Measurements from ENCODE around the gene IL24.
A peak's percentile ranks its signal among the peaks of the same experiment; 100 is the strongest.
"Not testable (repeated sequence)": the region's sequence is repeated elsewhere in the genome, so short reads cannot be mapped to it uniquely, and the experiment has no call there.

IL24 gene, protein sequence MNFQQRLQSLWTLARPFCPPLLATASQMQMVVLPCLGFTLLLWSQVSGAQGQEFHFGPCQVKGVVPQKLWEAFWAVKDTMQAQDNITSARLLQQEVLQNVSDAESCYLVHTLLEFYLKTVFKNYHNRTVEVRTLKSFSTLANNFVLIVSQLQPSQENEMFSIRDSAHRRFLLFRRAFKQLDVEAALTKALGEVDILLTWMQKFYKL

GRCh38 chr1:206897175-206897574 lies at the start of gene IL24:
Gene IL24 (plus strand): TSS chr1:206897443. CDS start chr1:206897833, 390 bp downstream.
- DNase-seq (ENCODE audit: low read depth in 3 of 3), result peak; percentile 38 to 73 (median 45)

DNA sequence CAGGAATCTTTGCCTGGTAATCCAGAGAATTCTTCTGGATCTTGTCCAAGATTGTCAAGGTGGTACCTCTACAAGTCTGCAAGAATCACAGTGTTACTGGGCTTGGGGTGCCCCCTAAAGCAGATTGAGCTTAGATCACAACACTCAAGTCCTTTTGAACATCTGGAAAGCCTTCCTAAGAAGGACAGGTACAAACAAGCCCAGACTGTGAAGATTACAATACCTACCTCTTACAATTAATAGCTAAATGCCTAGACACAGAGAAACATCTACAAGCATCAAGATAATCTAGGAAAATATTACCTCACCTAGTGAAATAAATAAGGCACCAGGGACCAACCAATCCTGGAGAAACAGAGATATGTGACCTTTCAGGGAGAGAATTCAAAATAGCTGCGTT lies 49.3 kb upstream of the IL24 start:
- no peak for DNase-seq (ENCODE audit: low read depth in 3 of 3)

DNA sequence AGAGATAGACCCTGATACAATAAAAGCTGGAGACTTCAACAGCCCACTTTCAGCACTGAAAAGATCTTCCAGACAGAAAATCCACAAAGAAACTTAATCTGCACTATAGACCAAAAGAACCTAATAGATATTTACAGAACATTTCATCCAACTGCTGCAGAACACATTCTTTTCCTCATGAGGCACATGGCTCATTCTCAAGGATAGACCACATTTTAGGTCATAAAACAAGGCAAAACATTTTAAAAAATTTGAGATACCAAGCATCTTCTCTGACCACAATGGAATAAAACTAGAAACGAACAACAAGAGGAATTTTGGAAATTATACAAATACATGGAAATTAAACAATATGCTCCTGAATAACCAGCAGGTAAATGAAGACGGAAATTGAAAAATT lies 46.8 kb upstream of the IL24 start:
- DNase-seq (ENCODE audit: low read depth in 3 of 3), result no peak

- no peak for DNase-seq (ENCODE audit: low read depth in 3 of 3)
Measured at GRCh38 chr1:206851341-206852010, 45.8 kb upstream of the IL24 start.

GRCh38 chr1:206852662-206853061 lies 44.6 kb upstream of the IL24 start:
- not testable (repeated sequence) for DNase-seq (ENCODE audit: low read depth in 3 of 3)

DNA sequence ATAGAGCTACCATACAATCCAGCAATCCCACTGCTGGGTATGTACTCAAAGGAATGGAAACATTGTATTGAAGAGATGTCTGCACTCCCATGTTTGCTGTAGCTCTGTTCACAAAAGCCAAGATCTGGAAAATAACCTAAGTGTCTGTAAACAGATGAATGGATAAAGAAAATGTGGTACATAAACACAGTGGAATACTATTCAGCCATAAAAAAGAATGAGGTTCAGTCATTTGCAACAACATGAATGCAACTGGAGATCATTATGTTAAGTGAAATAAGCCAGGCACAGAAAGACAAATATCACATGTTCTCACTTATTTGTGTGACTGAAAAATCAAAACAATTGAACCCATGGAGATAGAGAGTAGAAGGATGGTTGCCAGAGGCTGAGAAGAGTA lies 43.5 kb upstream of the IL24 start:
- not testable (repeated sequence) for DNase-seq (ENCODE audit: low read depth in 3 of 3)

- DNase-seq (ENCODE audit: low read depth in 3 of 3), result no peak
Measured at GRCh38 chr1:206854401-206855129, 42.7 kb upstream of the IL24 start.

GRCh38 chr1:206855859-206856258 lies 41.4 kb upstream of the IL24 start:
- DNase-seq (ENCODE audit: low read depth in 3 of 3), result no peak

DNA sequence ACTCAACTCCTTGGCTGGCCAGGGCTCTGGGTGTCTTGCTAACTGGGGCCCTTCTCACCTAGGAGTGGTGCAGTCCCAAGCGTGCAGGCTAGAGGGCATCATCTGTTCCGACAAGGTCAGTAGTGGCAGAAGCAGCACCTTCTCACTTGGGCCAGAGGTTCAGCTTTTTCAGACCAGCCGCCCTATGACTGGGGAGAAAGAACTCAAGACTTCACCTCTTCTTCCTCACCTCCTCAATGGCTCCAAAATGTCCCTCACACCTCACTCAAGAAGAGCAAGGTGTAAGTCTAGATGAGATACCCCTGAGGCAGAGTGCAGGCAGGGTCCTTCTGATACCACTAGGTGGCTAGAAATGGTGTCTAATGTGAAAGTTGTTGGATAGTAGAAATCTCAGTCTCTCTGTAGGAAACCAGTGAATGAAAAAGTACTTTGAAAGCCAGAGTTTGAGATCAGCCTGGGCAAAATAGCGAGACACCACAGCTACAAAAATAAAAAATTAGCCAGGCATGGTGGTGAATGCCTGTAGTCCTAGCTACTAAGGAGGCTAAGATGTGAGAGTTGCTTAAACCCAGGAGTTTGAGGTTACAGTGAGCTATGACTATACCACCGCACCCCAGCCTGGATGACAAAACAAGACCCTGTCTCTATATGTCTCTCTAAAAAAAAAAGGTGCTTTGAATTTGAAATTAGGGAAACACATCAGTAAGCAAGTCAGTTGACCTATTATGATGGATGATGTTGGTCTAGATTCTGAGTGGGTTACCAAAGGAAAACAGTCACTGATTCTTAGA lies 40.4 kb upstream of the IL24 start:
- DNase-seq (ENCODE audit: low read depth in 3 of 3), result no peak

DNA sequence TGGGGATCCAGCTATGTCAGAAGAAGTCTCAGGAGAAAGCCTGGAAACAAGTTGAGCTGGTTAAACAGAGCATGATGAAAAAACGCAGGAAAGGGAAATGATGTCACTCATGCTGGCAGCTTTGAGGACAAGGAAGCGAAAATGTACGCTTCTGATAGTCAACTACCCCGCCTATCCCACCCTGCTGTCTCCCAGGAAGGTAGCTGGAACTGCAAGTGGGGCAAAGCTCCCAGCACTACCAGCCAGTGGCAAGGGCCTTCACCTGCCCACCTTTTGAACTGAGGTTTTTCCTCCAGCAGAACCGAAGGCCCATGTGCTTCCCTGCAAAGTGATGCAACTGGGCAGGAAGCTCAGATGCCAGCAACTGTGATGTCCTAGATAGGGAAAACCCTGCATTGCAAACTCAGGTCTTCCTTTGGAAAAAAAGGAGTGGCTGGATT lies 38.1 kb upstream of the IL24 start:
- DNase-seq (ENCODE audit: low read depth in 3 of 3), result no peak

GRCh38 chr1:206860165-206860564 lies 37.1 kb upstream of the IL24 start:
- no peak for DNase-seq (ENCODE audit: low read depth in 3 of 3)

- DNase-seq (ENCODE audit: low read depth in 3 of 3), result no peak
Measured at GRCh38 chr1:206863266-206863665, 34.0 kb upstream of the IL24 start.

GRCh38 chr1:206864939-206865671 lies 32.1 kb upstream of the IL24 start, which contains the start of gene IL20:
Gene IL20 (plus strand): TSS chr1:206865623. CDS start chr1:206865853, 230 bp downstream.
- DNase-seq (ENCODE audit: low read depth in 3 of 3), result peak; percentile 74 to 87 (median 83)

- no peak for DNase-seq (ENCODE audit: low read depth in 3 of 3)
Measured at GRCh38 chr1:206866062-206866461, 31.2 kb upstream of the IL24 start.

GRCh38 chr1:206867239-206867638 lies 30.0 kb upstream of the IL24 start:
- DNase-seq (ENCODE audit: low read depth in 3 of 3), result no peak

DNA sequence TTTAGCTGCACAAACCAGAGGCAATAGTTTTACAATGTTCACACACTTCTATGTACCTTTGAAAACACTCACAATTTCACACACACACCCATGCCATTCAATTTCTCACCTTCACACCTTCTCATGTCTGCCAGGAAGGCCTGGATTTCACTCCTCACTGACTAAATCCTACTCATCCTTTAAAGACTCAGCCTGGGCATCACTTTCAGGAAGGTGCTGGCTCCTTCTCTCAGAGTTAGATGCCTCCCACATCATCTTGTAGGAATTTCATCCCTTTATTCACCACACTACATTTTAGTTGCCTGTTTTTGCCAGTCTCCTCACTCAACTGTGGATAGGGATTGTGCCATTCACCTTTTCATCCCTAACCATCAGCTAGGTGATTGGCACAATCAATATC lies 29.5 kb upstream of the IL24 start:
- DNase-seq (ENCODE audit: low read depth in 3 of 3), result no peak

DNA sequence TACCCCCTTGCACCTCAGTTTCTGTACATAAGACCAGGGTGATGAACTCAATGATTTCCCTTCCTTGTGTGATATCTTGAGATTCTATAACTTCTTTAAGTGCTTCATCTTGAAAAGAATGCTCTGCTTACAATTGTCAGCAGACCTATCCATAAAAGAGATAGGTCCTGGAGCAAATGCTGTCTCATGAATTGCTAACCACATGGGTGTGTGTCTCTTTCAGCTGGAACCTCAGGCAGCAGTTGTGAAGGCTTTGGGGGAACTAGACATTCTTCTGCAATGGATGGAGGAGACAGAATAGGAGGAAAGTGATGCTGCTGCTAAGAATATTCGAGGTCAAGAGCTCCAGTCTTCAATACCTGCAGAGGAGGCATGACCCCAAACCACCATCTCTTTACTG lies 29.0 kb upstream of the IL24 start:
- no peak for DNase-seq (ENCODE audit: low read depth in 3 of 3)

GRCh38 chr1:206872139-206872538 lies 25.1 kb upstream of the IL24 start:
- DNase-seq (ENCODE audit: low read depth in 3 of 3), result no peak

DNA sequence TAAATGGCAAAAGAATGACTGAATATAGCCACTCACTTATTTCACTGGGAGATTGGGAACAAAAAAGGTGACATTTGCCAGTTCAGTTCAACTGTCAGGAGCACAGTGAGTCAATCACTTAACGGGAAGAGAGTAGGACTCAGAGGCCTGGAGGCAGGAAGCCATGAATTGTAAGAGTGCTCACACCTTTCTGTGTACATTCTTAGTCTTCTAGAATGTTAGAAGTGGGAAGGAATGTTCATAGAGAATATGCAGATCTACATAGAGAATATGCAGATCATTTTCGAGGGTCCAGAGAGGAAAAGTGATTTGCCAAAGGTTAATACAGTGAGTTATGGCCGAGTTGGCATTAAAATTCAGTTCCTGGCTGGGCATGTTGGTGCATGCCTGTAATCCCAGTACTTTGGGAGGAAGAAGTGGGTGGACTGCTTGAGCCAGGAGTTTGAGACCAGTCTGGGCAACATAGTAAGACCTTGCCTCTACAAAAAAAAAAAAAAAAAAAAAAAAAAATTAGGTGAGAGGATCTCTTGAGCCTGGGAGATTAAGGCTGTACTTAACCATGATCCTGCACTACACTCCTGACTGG lies 23.5 kb upstream of the IL24 start:
- no peak for DNase-seq (ENCODE audit: low read depth in 3 of 3)

GRCh38 chr1:206875752-206876377 lies 21.4 kb upstream of the IL24 start:
- DNase-seq (ENCODE audit: low read depth in 3 of 3), result no peak

Data from stimulated activated CD4-positive, alpha-beta T cell treated with anti-CD3 and anti-CD28 coated beads, TNF-alpha, amount 100 ng/mL, for 24 hours (primary cell).